HEK293T (cell line): ENCODE measurements around the gene ADAMTS8.

Experiments used
- BHLHE40 ChIP-seq: fragments of 450-650 bp; IDR thresholded peaks from 2 replicates; pipeline ENCODE4 v1.6.1; 2016; ENCODE audit warnings: mild to moderate bottlenecking, moderate library complexity, borderline replicate concordance
- CTBP1 ChIP-seq: fragments of 450-650 bp; IDR thresholded peaks from 2 replicates; pipeline ENCODE4 v1.6.1; 2016; ENCODE audit warnings: borderline replicate concordance
- ELF4 ChIP-seq: fragments of 450-650 bp; IDR thresholded peaks from 2 replicates; pipeline ENCODE4 v1.6.1; 2017; ENCODE audit warnings: antibody characterized with exemption
- LEF1 ChIP-seq: fragments of 450-650 bp; IDR thresholded peaks from 2 replicates; pipeline ENCODE4 v1.6.1; 2017; ENCODE audit warnings: mild to moderate bottlenecking, borderline replicate concordance
- NFRKB ChIP-seq: fragments of 450-650 bp; IDR thresholded peaks from 2 replicates; pipeline ENCODE4 v1.6.1; 2016; ENCODE audit warnings: mild to moderate bottlenecking, moderate library complexity
- PKNOX1 ChIP-seq: fragments of 450-650 bp; IDR thresholded peaks from 2 replicates; pipeline ENCODE4 v1.6.1; 2016
- SP1 ChIP-seq: fragments of 450-650 bp; IDR thresholded peaks from 2 replicates; pipeline ENCODE4 v1.6.1; 2017
- TARDBP ChIP-seq: fragments of 450-650 bp; IDR thresholded peaks from 2 replicates; pipeline ENCODE4 v1.6.1; 2016

- TF ChIP-seq ELF4: no peak
- TF ChIP-seq CTBP1: no peak
- TF ChIP-seq LEF1: no peak
- no peak for TF ChIP-seq BHLHE40
- no peak for TF ChIP-seq PKNOX1
- TF ChIP-seq NFRKB: no peak
- no peak for TF ChIP-seq SP1
- TF ChIP-seq TARDBP: no peak
Measured at GRCh38 chr11:130465263-130465662, 36.9 kb upstream of the ADAMTS8 start.
